Activated CD8-positive, alpha-beta memory T cell treated with anti-CD3 and anti-CD28 coated beads for 48 hours (primary cell): ENCODE data around the gene ENO3.
A peak's percentile ranks its signal among the peaks of the same experiment; 100 is the strongest.

Experiments used
- DNase-seq, 3 experiments: peaks; one replicate each; pipeline ENCODE4 v3.0.0-alpha.2; 2020; ENCODE audit warnings: low read depth in 2 of 3, low spot score in 2 of 3

The ENO3 gene

DNA sequence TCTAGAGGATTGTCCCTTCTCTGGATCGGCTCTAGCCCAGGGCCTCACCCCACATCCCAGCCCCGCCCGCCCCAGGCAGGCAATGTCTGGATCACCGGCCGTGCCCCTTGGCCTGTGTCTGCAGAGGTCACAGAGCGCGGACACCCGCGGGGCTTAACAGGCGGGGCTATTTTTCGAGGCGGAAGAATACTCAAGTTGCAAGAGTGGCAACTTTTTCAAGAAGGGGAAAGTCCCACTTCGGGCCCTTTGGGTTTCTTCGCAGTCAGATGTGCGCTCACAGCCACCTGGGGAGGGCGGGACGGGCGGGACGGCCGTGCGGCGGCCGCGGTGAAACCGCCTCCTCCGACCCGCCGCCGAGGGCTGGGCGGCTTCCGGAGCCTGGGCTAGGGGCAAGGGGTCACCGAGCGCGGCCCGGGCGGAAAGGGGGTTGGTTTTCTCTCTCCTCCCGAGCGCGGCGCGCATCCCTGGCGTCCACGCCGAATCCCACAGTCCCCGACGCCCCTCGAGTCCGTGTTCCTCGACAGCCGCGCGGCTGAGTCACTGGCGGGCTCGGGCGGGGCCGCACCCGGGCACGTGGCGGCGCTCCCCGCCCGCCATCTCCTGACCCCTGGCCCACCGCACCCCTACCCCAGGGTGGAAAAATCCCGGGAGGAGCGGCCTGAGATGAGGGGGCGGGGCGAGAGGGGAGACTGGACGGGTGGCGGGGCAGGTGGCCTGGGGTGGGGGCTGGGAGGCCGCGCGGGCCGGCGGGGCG lies 1.4 kb upstream of the ENO3 start:
- peak; percentile 57 to 71 (median 69) for DNase-seq

DNA sequence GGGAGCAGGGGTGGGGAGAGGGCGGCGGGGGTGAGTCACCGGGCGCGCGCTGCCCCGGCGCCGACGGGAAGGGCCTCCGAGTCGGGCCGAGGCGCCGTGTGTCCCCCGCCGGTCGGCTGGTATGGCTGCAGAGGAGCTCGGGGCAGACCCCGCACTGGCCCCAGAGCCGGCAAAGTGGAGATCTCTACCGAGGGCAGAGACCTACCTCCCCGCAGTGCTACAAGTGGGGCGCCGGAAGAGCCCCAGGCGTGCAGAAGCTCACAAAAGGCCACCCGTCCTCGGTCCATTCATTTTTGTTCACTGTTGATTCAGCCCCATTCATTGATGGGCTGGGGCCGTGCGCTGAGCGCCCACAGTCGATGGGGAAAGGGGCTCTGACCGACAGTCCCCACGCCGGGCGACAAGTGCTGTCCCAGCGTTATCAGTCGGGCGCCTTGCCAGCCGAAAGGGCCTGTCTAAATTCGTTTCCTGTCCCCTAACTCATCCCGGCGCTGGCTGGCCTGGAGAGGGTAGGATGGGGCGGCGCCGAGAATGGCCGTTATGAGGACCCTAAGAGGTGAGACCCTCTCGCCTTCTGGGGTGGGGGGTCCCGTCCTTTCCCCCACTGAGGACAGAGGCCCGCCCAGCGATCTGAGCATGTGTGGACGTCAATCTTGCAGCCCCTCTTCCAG lies 709 bp upstream of the ENO3 start:
- no peak for DNase-seq

DNA sequence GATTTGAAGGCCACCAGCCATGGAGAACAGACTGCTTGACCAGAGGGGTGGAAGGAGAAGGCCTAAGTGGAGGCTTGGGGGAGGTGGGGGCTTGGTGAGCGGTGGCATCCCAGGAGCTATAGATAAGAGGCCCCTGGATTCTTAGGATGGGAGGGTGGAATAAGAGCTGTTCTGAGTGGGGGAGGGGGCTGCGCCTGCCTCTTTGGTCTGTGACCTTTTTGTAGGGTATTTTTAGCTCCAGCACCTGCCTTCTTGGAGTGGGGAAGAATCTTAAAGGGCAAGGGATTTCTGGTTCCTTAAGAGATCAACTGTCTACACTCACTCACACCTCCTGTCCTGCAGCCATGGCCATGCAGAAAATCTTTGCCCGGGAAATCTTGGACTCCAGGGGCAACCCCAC lies 567 bp downstream of the ENO3 start:
- no peak for DNase-seq

DNA sequence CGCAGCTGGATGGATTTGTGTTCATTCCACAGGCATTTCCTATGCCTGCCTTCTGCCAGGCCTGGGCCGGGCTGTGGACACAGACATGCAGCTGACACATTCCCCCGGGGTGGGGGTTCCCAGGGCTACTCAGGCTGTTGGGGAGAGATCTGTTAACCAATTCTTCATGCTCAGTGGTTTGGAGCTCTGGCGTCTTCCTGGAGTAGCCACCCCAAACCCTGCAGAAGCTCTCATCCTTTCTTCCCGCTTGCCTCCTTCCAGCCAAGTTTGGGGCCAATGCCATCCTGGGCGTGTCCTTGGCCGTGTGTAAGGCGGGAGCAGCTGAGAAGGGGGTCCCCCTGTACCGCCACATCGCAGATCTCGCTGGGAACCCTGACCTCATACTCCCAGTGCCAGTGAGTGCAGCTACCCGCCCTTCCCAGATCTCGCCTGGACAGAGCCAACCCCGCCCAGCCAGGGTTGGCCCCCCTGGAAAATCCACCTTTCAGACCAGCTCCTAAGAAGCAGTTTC lies 2.6 kb downstream of the ENO3 start:
- DNase-seq = no peak

DNA sequence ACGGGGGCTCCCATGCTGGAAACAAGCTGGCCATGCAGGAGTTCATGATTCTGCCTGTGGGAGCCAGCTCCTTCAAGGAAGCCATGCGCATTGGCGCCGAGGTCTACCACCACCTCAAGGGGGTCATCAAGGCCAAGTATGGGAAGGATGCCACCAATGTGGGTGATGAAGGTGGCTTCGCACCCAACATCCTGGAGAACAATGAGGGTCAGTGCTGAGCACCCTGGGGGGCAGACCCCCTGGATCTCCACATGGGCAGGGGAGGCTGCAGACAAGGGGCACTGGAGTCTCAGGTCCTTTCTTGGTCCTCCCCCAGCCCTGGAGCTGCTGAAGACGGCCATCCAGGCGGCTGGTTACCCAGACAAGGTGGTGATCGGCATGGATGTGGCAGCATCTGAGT lies 4.2 kb downstream of the ENO3 start:
- no peak for DNase-seq

DNA sequence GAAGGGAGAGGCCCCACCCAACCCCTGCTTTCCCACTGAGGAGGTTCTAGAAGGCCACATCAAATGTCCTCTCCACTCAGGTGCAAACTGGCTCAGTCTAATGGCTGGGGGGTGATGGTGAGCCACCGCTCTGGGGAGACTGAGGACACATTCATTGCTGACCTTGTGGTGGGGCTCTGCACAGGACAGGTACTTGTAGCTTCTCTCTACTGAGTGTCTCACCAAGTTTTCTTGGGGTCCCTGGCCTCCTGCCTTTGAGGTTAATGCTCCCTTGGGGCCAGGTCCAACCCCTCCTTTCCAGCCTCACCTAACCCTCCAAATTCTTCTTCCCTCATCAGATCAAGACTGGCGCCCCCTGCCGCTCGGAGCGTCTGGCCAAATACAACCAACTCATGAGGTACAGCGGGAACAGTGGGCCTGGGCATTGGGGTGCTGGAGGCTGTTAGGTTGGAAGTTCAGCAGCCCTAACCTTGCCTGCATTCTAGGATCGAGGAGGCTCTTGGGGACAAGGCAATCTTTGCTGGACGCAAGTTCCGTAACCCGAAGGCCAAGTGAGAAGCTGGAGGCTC lies 5.7 kb downstream of the ENO3 start:
- DNase-seq = no peak

DNA sequence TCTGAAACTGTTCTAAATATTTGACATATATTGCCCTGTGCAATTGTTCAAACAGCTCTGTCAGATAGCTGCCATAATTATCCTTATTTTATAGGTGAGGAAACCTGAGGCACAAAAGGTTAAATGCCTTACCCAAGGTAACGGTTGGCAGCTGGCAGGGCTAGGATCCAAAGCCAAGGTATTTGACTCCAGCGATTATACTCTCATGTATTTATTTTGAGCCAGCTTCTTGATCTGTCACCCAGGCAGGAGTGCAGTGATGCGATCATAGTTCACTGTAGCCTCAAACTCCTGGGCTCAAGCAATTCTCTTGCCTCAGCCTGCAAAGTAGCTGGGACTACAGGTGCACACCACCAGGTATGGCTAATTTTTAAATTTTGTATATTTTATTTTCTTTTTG lies 7.2 kb downstream of the ENO3 start:
- DNase-seq = no peak

DNA sequence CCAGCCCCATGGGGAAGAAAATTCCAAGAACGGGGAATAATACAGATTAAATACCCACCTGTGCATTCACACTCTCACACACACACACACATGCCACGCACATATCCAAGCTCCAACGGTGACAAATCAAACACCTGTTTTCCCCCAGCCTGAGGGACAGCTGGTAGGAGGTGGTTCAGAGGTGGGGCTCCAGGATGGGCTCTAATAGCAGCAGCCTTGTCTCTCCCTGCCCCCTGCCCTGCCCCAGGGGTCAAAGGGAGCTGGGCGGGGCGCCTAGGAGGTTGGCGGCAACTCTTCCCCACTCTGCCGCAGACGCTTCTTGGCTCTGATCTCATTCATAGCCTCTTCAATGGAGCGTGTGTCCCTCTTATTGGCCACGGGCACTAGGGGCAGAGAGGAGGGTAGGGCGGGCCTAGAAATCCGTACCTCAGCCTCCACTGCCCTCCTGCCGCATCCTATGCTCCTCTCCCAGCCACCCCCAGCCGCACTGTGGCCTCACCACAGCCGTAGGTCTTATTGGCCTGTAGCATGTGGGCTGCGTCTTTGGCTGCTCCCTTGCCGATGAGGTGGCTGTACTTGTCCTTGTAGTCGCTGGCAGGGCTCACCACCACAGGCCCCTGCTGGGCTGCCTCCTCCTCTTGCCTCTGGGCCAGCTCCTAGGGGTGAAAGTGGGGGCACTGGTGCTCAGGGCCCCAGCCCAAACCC lies 8.5 kb downstream of the ENO3 start:
- DNase-seq = no peak

DNA sequence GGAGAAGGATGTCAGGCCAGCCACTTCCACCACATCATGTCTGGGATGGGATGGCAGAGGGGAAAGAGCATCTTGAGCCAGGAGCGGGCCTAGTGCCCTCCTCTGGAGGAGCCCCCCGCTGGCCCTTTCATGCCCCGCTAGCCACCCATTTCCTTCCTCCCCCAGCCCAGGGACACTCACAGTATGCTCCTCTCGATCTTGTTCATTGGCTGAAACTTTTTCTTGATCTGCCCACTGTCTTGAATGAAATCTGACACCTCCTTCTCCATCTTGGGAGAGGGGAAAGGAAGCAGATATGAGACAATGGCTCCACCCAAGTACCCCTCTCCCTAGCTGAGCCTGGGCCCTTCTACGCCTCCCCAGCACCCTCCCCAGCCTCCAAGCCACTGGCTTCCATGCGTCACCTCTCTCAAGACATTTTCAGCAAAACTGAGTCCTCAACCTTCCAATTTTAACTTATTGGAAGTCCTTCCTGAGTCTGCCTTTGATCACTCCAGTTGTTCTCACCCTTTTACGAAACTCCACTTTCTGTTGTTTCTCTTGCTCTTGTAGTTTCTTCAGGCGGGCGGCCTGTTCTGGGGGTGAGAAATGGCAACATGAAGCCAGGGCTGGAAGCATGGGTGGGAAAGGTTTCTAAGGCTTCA lies 9.5 kb downstream of the ENO3 start:
- DNase-seq = no peak

DNA sequence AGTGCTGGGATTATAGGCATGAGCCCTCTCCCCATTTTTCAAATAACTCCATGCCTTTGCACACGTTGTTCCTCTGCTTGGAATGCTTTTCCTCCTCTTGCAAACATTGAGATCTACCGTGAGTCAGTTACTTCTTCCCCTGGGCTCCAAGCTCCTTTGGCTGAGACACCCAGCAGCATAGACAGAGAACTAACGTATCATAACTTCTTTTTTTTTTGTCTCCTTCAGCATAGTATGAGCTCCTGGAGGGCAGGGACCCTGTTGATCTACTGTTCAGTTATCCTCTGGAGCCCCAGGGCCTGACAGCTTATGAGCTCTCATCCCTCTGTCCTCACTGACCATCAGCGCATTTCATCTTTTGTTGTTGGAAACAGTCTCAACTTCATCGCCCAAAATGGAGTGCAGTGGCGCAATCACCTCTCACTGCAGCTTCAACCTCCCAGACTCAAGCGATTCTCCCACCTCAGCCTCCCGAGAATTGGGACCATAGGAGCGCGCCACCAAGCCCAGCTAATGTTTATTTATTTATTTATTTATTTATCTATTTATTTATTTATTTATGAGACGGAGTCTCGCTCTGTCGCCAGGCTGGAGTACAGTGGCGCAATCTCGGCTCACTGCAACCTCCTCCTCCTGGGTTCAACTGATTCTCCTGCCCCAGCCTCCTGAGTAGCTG lies 14.5 kb downstream of the ENO3 start:
- no peak for DNase-seq

DNA sequence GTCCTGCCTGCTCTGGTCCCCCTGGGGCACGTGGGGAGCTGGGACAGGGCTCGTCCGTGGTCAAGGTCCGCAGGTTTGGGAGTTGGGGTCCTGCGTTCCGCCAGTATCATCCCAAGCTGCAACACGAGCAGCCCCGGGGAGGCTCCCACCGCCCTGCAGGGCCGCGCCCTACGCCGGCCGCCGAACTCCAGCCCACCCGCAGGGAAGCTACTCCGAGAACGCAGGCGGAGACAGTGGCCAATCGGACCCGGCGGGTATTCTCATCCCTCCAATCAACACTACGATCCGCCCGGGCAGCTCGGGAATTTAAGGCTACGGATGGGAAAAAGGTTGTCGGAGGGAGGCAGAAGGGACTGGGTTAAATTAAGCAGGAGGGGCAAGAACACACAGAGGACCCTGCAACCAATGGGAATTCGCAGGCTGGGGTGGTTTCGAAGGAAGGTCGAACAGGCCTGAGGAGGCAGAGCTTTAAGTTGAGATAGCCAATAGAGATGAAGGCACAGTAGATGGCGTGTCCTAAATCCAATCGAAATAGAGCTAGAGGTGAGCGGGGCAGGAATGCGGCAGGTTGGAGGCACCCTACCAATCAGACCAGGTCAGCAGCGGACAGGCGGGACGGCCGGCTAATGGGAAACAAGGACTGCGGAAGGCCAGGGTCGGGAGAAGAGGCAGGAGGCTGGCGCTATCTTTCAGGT lies 16.1 kb downstream of the ENO3 start:
- DNase-seq = peak; percentile 41 to 84 (median 76)

DNA sequence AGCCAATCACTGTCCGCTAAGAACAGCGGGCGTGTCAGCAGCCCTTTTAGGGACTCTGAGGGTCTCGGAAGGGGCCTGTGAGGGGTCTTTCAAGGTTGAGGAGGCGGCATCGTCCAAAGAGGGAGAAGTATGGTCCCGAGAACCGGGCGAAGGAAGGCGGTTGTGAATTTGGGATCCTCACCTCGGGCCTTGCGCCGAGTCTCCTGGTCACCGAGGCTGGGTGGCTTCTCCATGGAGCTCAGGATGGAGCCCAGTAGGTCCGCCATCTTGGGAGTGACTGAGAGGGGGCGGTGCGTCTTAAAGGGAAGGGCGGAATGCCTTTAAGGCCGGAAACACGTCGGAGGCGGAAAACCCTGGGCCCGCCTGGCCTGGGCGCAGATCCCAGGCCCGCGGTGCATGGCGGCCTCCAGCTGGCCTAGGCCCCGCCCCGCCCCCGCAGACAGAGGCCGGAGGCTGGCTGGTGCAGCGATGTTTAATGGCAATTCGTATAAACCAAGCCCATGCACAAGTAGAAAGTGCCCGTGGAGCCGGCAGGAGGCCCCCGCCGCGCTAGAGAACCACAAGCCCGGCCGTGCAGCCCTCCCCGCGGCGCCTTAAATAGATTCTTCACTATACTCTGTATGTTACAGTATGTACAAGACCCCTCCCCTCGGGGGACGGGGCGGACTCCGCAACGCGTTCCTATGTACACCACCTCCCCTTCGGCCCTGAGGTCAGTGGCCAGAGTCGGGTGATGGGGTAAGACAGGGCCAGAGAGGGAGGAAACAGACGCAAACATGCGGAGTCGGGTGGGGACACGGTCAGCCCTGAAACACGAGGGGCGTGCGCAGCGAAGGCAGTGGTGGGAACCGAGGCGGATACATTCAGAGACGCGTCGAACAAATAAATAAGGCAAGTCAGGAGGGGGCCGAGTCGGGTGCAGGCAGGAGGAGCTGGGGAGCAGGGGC lies 16.9 kb downstream of the ENO3 start, which contains the start of gene SPAG7:
SPAG7 (minus strand) TSS at position 279 of the 947 bp plus-strand sequence; CDS start at position 266, 13 bp downstream.
- DNase-seq = peak; percentile 86 to 89 (median 86)

DNA sequence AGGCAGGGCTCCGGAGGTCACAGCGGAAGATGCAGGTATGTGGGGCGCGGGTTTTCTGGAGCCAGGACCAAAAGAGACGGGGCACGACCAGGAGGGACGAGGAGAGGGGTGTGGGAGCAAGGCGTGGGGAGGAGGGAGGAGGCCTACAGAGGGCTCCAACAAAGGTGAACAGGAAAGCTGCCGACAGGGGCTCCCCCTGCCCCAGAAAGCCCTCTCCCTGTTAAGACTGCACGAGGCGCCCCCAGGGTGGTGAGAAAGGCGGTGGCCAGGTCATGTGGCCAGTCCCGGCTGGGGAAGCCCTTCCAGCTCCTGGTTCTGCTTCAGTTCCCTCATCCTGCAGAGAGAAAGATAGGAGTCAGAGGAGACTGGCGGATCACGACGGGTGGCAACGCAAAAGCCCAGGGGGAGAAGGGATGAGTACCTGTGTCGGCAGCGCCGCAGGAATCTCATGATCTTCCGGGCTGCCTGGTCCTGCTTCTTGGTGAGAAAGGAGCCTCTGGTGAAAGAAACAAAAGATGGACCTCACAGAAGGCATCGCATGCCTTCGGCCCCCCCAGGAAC lies 17.6 kb downstream of the ENO3 start:
- DNase-seq = peak in 1 of 3 experiments; percentile 29

DNA sequence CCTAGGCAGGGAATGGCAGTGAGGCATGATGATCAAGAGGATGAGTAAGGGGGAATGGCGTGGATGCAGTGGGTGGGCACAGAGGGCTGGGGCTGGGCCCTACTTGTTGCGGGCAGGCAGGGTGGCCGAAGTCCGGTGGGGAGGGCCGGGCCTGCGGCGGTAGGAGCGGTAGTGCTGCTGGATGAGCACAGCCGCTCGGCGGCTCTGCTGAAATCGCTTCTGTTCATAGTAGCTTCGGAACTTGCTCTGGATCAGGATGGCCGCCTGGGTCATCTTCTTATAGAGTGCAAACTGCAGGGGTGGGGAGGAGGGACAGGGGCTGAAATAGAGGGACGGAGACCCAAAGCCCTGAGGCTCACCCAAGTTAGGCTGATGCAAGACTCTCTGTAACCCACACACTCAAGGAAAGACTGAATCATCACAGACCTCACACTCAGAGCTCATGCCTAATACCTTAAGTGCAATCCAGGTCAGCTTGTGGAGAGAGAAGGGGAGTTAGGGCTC lies 18.2 kb downstream of the ENO3 start:
- DNase-seq = peak; percentile 40 to 60 (median 52)

DNA sequence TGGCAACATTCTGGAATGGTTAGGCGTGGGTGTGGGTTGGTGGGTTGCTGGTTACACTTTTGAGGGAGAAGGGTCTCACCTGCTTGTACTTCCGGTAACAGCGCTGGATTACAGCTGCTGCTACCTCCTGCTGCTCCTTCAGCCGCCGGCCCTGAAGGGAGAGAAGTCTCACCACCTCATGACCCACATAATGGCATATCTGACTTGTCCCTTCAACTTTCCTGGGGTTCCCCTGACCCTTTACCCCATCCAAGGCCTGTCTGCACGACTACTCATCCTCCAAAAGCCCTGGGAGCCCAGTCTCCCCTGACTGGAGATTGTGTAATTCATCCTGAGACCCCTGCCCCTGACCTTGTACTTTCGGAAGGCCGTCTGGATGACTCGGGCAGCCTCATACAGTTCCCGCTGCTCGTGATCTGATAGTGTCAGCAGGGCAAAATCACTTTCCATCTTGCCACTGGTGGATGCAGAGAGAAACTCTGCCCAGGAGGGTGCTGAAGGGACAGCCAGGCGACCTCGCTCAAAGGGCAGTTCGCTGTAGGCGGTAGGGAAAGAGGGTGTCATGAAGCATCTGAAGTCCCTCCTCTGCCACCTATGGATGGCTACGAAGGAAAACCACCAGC lies 18.7 kb downstream of the ENO3 start:
- DNase-seq = peak in 2 of 3 experiments; percentile 25 to 46

DNA sequence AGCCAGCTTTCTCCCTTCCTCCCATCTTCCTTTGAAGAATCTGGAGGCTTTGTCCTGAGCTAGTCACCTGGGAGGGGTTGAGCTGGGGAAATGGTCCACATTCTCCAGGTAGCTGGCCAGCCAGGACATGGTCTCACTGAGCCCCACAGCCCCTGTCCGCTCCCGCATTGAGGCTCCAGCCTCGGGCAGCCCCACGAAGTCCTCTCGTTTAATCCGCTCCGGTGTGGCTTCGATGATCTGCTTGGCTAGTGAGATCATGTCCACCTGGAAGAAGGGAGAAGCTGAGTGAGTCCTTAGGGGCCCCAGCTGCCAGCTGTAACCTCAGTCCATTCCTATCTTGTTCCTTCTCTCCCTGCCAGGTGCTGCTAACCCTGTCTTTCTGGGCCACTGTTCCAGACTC lies 19.4 kb downstream of the ENO3 start:
- DNase-seq = no peak

DNA sequence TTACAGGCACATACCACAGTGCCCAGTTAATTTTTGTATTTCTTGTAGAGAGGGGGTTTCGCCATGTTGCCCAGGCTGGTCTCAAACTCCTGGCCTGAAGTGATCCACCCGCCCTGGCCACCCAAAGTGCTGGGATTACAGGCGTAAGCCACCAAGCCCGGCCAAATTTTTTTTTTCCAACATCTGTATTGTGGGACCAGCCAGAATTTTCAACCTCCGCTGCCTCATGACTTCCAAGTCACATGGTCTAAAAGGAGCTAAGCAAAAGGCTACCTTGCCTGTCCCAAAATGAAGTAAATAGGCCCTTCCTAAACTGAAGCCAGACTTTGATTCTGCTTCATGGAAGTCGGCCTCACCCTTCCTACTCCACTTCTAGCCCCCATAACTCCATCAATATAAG lies 20.9 kb downstream of the ENO3 start:
- DNase-seq = no peak

DNA sequence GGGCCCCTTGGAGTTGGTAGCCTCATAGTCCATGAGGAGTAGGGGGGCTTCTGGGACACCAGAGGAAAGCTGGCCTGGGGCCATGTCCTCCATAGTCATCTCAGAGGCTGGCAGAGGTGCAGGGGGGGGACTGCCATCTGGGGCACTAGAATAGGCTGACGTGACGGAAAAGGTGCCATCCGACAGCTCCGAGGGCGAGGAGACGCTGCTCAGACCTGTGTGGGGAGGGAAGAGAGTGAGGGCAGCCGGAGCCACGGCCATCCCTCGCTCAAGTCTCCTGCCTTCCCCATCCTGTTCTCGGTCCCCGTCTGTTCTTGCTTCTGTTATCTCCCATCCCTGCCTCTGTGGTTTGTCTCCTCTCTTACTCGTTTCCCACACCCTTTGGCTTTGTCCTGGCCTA lies 21.4 kb downstream of the ENO3 start:
- DNase-seq = no peak
